ENCODE results near the gene CASP7.
"Not testable (repeated sequence)": the region's sequence is repeated elsewhere in the genome, so short reads cannot be mapped to it uniquely, and the experiment has no call there.

CASP7 gene

GRCh38 chr10:113679463-113680189, at the start of gene CASP7:
Gene CASP7 (plus strand): TSS chr10:113679912. CDS start chr10:113697494, 17,582 bp downstream.
- peak; percentile 73 for DNase-seq (ENCODE audit: low read depth)

GRCh38 chr10:113630929-113631533, 48.7 kb upstream of the CASP7 start:
- no peak for DNase-seq (ENCODE audit: low read depth)

- DNase-seq (ENCODE audit: low read depth) = no peak
Measured at GRCh38 chr10:113631684-113632367, 47.9 kb upstream of the CASP7 start.

GRCh38 chr10:113639966-113640365, 39.7 kb upstream of the CASP7 start:
- no peak for DNase-seq (ENCODE audit: low read depth)

GRCh38 chr10:113641702-113642101, 38.0 kb upstream of the CASP7 start:
- DNase-seq (ENCODE audit: low read depth) = no peak

- DNase-seq (ENCODE audit: low read depth) = no peak
Measured at GRCh38 chr10:113643183-113643582, 36.5 kb upstream of the CASP7 start.

- no peak for DNase-seq (ENCODE audit: low read depth)
Measured at GRCh38 chr10:113644185-113645120, 35.3 kb upstream of the CASP7 start.

- DNase-seq (ENCODE audit: low read depth) = no peak
Measured at GRCh38 chr10:113646336-113647201, 33.1 kb upstream of the CASP7 start.

- DNase-seq (ENCODE audit: low read depth) = no peak
Measured at GRCh38 chr10:113647812-113648211, 31.9 kb upstream of the CASP7 start.

- no peak for DNase-seq (ENCODE audit: low read depth)
Measured at GRCh38 chr10:113648478-113648877, 31.2 kb upstream of the CASP7 start.

- DNase-seq (ENCODE audit: low read depth) = no peak
Measured at GRCh38 chr10:113650172-113650571, 29.5 kb upstream of the CASP7 start.

- no peak for DNase-seq (ENCODE audit: low read depth)
Measured at GRCh38 chr10:113651021-113651420, 28.7 kb upstream of the CASP7 start.

GRCh38 chr10:113651898-113652297, 27.8 kb upstream of the CASP7 start:
- no peak for DNase-seq (ENCODE audit: low read depth)

- DNase-seq (ENCODE audit: low read depth) = not testable (repeated sequence)
Measured at GRCh38 chr10:113652456-113652855, 27.3 kb upstream of the CASP7 start.

- DNase-seq (ENCODE audit: low read depth) = no peak
Measured at GRCh38 chr10:113656896-113657295, 22.8 kb upstream of the CASP7 start.

GRCh38 chr10:113657544-113657943, 22.2 kb upstream of the CASP7 start:
- DNase-seq (ENCODE audit: low read depth) = no peak

- no peak for DNase-seq (ENCODE audit: low read depth)
Measured at GRCh38 chr10:113661332-113661731, 18.4 kb upstream of the CASP7 start.

- no peak for DNase-seq (ENCODE audit: low read depth)
Measured at GRCh38 chr10:113663142-113663541, 16.6 kb upstream of the CASP7 start.

GRCh38 chr10:113663908-113664307, 15.8 kb upstream of the CASP7 start, which contains the start of gene NRAP:
Gene NRAP (minus strand): TSS chr10:113664041. CDS start chr10:113663882, 159 bp downstream.
- DNase-seq (ENCODE audit: low read depth) = no peak

GRCh38 chr10:113665352-113665751, 14.4 kb upstream of the CASP7 start:
- no peak for DNase-seq (ENCODE audit: low read depth)

GRCh38 chr10:113665806-113666354, 13.8 kb upstream of the CASP7 start:
- DNase-seq (ENCODE audit: low read depth) = no peak

All from activated T-cell treated with anti-CD3 and anti-CD28 coated beads for 24 hours (primary cell).